ENCODE measurements around the gene ZNF30. TPM values are rescaled to one million over a fixed set of nuclear protein-coding genes. Genes with fewer than 3 reads are reported as not detected.
"Not testable (repeated sequence)": the region's sequence is repeated elsewhere in the genome, so short reads cannot be mapped to it uniquely, and the experiment has no call there.

Gene ZNF30
- total RNA-seq, 1 donor from 2014 or later, result 12.0 TPM

- H3K27ac ChIP-seq (ENCODE audit: low read depth, low read length); H3K9me3 ChIP-seq (ENCODE audit: control insufficient read depth in 3 of 3, low read length in 3 of 3); H3K36me3 ChIP-seq (ENCODE audit: control insufficient read depth in 3 of 3, insufficient read depth in 3 of 3, low read length in 3 of 3); H3K9ac ChIP-seq (ENCODE audit: low read depth in 1 of 3, low read length in 3 of 3); H3K4me1 ChIP-seq (ENCODE audit: control insufficient read depth in 3 of 3, insufficient read depth in 3 of 3, low read length in 3 of 3); H3K27me3 ChIP-seq (ENCODE audit: control insufficient read depth in 3 of 3, insufficient read depth in 3 of 3, low read length in 3 of 3); H3K4me3 ChIP-seq (ENCODE audit: low read length in 3 of 3): not testable (repeated sequence)
Observed at GRCh38 chr19:34920090-34920786, 6.5 kb upstream of the ZNF30 start.

GRCh38 chr19:34925278-34925855 is 1.3 kb upstream of the ZNF30 start:
- Histone ChIP-seq H3K4me1 (ENCODE audit: control insufficient read depth in 3 of 3, insufficient read depth in 3 of 3, low read length in 3 of 3) (peaks cover 5 to 9% (median 6%) of the 10 kb centered on the region in 3 donors), H3K27me3 (ENCODE audit: control insufficient read depth in 3 of 3, insufficient read depth in 3 of 3, low read length in 3 of 3) (no peaks in the 10 kb centered on the region), H3K27ac (ENCODE audit: low read depth, low read length) (no peak overlapping the region), H3K9ac (ENCODE audit: low read depth in 1 of 3, low read length in 3 of 3) (no peak overlapping the region), H3K4me3 (ENCODE audit: low read length in 3 of 3) (no peak overlapping the region), H3K9me3 (ENCODE audit: control insufficient read depth in 3 of 3, low read length in 3 of 3) (no peaks in the 10 kb centered on the region), H3K36me3 (ENCODE audit: control insufficient read depth in 3 of 3, insufficient read depth in 3 of 3, low read length in 3 of 3) (peaks cover 4 to 9% (median 6%) of the 10 kb centered on the region in 3 donors)

GRCh38 chr19:34926361-34926684 is 380 bp upstream of the ZNF30 start:
- peak overlapping the region; percentile 48 to 88 (median 87) for H3K9ac ChIP-seq (ENCODE audit: low read depth in 1 of 3, low read length in 3 of 3)
- H3K36me3 ChIP-seq (ENCODE audit: control insufficient read depth in 3 of 3, insufficient read depth in 3 of 3, low read length in 3 of 3), result peaks cover 7 to 11% (median 8%) of the 10 kb centered on the region in 3 donors
- H3K4me1 ChIP-seq (ENCODE audit: control insufficient read depth in 3 of 3, insufficient read depth in 3 of 3, low read length in 3 of 3), result peaks cover 5 to 9% (median 6%) of the 10 kb centered on the region in 3 donors
- H3K27ac ChIP-seq (ENCODE audit: low read depth, low read length), result peak overlapping the region; percentile 43
- H3K27me3 ChIP-seq (ENCODE audit: control insufficient read depth in 3 of 3, insufficient read depth in 3 of 3, low read length in 3 of 3), result no peaks in the 10 kb centered on the region
- H3K9me3 ChIP-seq (ENCODE audit: control insufficient read depth in 3 of 3, low read length in 3 of 3), result no peaks in the 10 kb centered on the region
- peak overlapping the region; percentile 73 to 95 (median 90) for H3K4me3 ChIP-seq (ENCODE audit: low read length in 3 of 3)

GRCh38 chr19:34932494-34932893 is 5.8 kb downstream of the ZNF30 start:
- Histone ChIP-seq H3K9me3 (ENCODE audit: control insufficient read depth in 3 of 3, low read length in 3 of 3) (no peaks in the 10 kb centered on the region), H3K4me1 (ENCODE audit: control insufficient read depth in 3 of 3, insufficient read depth in 3 of 3, low read length in 3 of 3) (peaks cover 4 to 5% (median 4%) of the 10 kb centered on the region in 3 donors), H3K27ac (ENCODE audit: low read depth, low read length) (no peak overlapping the region), H3K9ac (ENCODE audit: low read depth in 1 of 3, low read length in 3 of 3) (no peak overlapping the region), H3K27me3 (ENCODE audit: control insufficient read depth in 3 of 3, insufficient read depth in 3 of 3, low read length in 3 of 3) (no peaks in the 10 kb centered on the region), H3K36me3 (ENCODE audit: control insufficient read depth in 3 of 3, insufficient read depth in 3 of 3, low read length in 3 of 3) (peaks cover 33 to 51% (median 50%) of the 10 kb centered on the region in 3 donors), H3K4me3 (ENCODE audit: low read length in 3 of 3) (no peak overlapping the region)

- H3K4me3 ChIP-seq (ENCODE audit: low read length in 3 of 3), result no peak overlapping the region
- H3K27ac ChIP-seq (ENCODE audit: low read depth, low read length), result no peak overlapping the region
- no peak overlapping the region for H3K9ac ChIP-seq (ENCODE audit: low read depth in 1 of 3, low read length in 3 of 3)
- H3K27me3 ChIP-seq (ENCODE audit: control insufficient read depth in 3 of 3, insufficient read depth in 3 of 3, low read length in 3 of 3), result no peaks in the 10 kb centered on the region
- peaks cover 30 to 55% (median 44%) of the 10 kb centered on the region in 3 donors for H3K36me3 ChIP-seq (ENCODE audit: control insufficient read depth in 3 of 3, insufficient read depth in 3 of 3, low read length in 3 of 3)
- H3K4me1 ChIP-seq (ENCODE audit: control insufficient read depth in 3 of 3, insufficient read depth in 3 of 3, low read length in 3 of 3), result no peaks in the 10 kb centered on the region
- H3K9me3 ChIP-seq (ENCODE audit: control insufficient read depth in 3 of 3, low read length in 3 of 3), result no peaks in the 10 kb centered on the region
Observed at GRCh38 chr19:34936184-34936583, 9.5 kb downstream of the ZNF30 start.

- Histone ChIP-seq H3K9ac (ENCODE audit: low read depth in 1 of 3, low read length in 3 of 3) (no peak overlapping the region), H3K27me3 (ENCODE audit: control insufficient read depth in 3 of 3, insufficient read depth in 3 of 3, low read length in 3 of 3) (no peaks in the 10 kb centered on the region), H3K9me3 (ENCODE audit: control insufficient read depth in 3 of 3, low read length in 3 of 3) (peaks cover 1 to 8% (median 5%) of the 10 kb centered on the region in 3 donors), H3K27ac (ENCODE audit: low read depth, low read length) (no peak overlapping the region), H3K4me3 (ENCODE audit: low read length in 3 of 3) (no peak overlapping the region), H3K36me3 (ENCODE audit: control insufficient read depth in 3 of 3, insufficient read depth in 3 of 3, low read length in 3 of 3) (peaks cover 22 to 52% (median 36%) of the 10 kb centered on the region in 3 donors), H3K4me1 (ENCODE audit: control insufficient read depth in 3 of 3, insufficient read depth in 3 of 3, low read length in 3 of 3) (no peaks in the 10 kb centered on the region)
Observed at GRCh38 chr19:34938886-34939285, 12.2 kb downstream of the ZNF30 start.

- Histone ChIP-seq H3K9me3 (ENCODE audit: control insufficient read depth in 3 of 3, low read length in 3 of 3) (peaks cover 4 to 15% (median 8%) of the 10 kb centered on the region in 3 donors), H3K4me3 (ENCODE audit: low read length in 3 of 3) (peak overlapping the region in 1 of 3 donors; percentile 18), H3K4me1 (ENCODE audit: control insufficient read depth in 3 of 3, insufficient read depth in 3 of 3, low read length in 3 of 3) (no peaks in the 10 kb centered on the region), H3K27ac (ENCODE audit: low read depth, low read length) (no peak overlapping the region), H3K9ac (ENCODE audit: low read depth in 1 of 3, low read length in 3 of 3) (no peak overlapping the region), H3K27me3 (ENCODE audit: control insufficient read depth in 3 of 3, insufficient read depth in 3 of 3, low read length in 3 of 3) (no peaks in the 10 kb centered on the region), H3K36me3 (ENCODE audit: control insufficient read depth in 3 of 3, insufficient read depth in 3 of 3, low read length in 3 of 3) (peaks cover 13 to 31% (median 21%) of the 10 kb centered on the region in 3 donors)
Observed at GRCh38 chr19:34943861-34944573, 17.3 kb downstream of the ZNF30 start.

- H3K27ac ChIP-seq (ENCODE audit: low read depth, low read length), result no peak overlapping the region
- peaks cover 20 to 23% (median 22%) of the 10 kb centered on the region in 3 donors for H3K36me3 ChIP-seq (ENCODE audit: control insufficient read depth in 3 of 3, insufficient read depth in 3 of 3, low read length in 3 of 3)
- H3K9ac ChIP-seq (ENCODE audit: low read depth in 1 of 3, low read length in 3 of 3), result no peak overlapping the region
- H3K4me3 ChIP-seq (ENCODE audit: low read length in 3 of 3), result no peak overlapping the region
- peaks cover 26 to 36% (median 30%) of the 10 kb centered on the region in 3 donors for H3K9me3 ChIP-seq (ENCODE audit: control insufficient read depth in 3 of 3, low read length in 3 of 3)
- H3K27me3 ChIP-seq (ENCODE audit: control insufficient read depth in 3 of 3, insufficient read depth in 3 of 3, low read length in 3 of 3), result no peaks in the 10 kb centered on the region
- H3K4me1 ChIP-seq (ENCODE audit: control insufficient read depth in 3 of 3, insufficient read depth in 3 of 3, low read length in 3 of 3), result no peaks in the 10 kb centered on the region
Observed at GRCh38 chr19:34953092-34953491, 26.4 kb downstream of the ZNF30 start.

GRCh38 chr19:34957830-34958751 is 31.4 kb downstream of the ZNF30 start:
- H3K9me3 ChIP-seq (ENCODE audit: control insufficient read depth in 3 of 3, low read length in 3 of 3), result peaks cover 43 to 56% (median 55%) of the 10 kb centered on the region in 3 donors
- H3K9ac ChIP-seq (ENCODE audit: low read depth in 1 of 3, low read length in 3 of 3), result no peak overlapping the region
- peaks cover 10 to 15% (median 10%) of the 10 kb centered on the region in 3 donors for H3K4me1 ChIP-seq (ENCODE audit: control insufficient read depth in 3 of 3, insufficient read depth in 3 of 3, low read length in 3 of 3)
- peak overlapping the region; percentile 0 to 32 (median 16) for H3K4me3 ChIP-seq (ENCODE audit: low read length in 3 of 3)
- H3K36me3 ChIP-seq (ENCODE audit: control insufficient read depth in 3 of 3, insufficient read depth in 3 of 3, low read length in 3 of 3), result peaks cover 51 to 54% (median 53%) of the 10 kb centered on the region in 3 donors
- no peak overlapping the region for H3K27ac ChIP-seq (ENCODE audit: low read depth, low read length)
- H3K27me3 ChIP-seq (ENCODE audit: control insufficient read depth in 3 of 3, insufficient read depth in 3 of 3, low read length in 3 of 3), result no peaks in the 10 kb centered on the region
